GM21825 (cell line): Measurements from ENCODE around the gene ADRM1.

Experiments used
- ATAC-seq: cut with Tn5 transposase; IDR thresholded peaks from one replicate; pipeline ENCODE4 v1.9.1; 2021; ENCODE audit warnings: mild to moderate bottlenecking, moderate library complexity; ENCODE audit not compliant: unreplicated experiment

Gene ADRM1

GRCh38 chr20:62309947-62310756 lies 7.4 kb downstream of the ADRM1 start:
- ATAC-seq: no peak

DNA sequence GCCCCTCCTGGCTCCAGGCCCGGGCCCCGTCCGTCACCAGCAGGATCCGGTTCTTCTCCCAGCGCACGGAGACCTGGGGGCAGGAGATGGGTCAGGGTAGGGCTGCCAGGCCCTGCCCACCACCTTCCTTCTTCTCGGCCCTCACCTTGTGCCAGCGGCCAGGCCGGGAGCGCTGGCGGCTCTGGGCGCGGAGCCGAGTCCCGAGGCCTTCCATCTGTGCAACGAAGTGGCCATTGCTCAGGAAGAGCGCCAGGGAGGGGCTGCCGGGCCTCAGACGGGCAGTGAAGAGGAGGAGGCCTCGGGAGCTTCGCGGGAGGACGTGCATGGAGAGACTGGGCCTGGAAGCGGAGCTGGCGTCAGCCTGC lies 7.9 kb downstream of the ADRM1 start:
- no peak for ATAC-seq

DNA sequence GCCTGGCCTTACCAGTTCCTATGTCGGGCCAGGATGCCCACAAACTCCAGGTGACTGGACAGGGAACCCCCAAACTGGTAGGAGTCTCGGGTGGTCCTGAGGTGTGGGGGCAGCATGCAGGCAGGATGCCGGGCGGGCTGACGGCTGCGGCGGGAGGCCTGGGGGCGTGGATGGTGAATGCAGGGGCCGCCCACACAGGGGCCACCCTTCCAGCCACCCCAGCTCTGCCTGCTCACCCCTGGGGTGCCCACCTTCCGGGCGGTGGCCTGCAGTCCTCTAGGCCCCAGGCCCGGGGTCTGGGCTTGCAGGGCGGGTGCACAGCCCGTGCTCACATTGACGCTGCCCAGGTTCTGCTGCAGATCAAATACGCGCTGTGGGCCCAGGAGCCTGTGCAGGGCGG lies 8.4 kb downstream of the ADRM1 start:
- ATAC-seq: no peak

GRCh38 chr20:62311832-62312661 lies 9.2 kb downstream of the ADRM1 start:
- no peak for ATAC-seq

DNA sequence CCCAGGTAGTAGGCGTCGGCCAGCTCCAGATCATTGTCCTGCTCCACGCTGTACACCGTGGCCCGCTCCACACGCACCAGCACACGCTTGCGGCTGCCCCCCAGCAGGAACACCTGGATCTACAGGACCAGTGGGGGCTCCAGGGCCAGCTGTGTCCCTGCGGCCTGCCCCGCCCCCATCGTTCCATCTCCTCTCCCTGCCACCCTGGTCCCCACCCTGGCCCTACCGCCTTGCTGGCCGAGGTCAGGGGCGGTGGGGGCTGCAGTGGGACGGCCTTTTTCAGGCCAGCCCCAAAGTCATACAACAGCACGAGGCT lies 9.8 kb downstream of the ADRM1 start:
- ATAC-seq: no peak

GRCh38 chr20:62313021-62313420 lies 10.2 kb downstream of the ADRM1 start:
- no peak for ATAC-seq

- no peak for ATAC-seq
Observed at GRCh38 chr20:62313460-62314338, 10.9 kb downstream of the ADRM1 start.

GRCh38 chr20:62314339-62314638 lies 11.5 kb downstream of the ADRM1 start:
- no peak for ATAC-seq

DNA sequence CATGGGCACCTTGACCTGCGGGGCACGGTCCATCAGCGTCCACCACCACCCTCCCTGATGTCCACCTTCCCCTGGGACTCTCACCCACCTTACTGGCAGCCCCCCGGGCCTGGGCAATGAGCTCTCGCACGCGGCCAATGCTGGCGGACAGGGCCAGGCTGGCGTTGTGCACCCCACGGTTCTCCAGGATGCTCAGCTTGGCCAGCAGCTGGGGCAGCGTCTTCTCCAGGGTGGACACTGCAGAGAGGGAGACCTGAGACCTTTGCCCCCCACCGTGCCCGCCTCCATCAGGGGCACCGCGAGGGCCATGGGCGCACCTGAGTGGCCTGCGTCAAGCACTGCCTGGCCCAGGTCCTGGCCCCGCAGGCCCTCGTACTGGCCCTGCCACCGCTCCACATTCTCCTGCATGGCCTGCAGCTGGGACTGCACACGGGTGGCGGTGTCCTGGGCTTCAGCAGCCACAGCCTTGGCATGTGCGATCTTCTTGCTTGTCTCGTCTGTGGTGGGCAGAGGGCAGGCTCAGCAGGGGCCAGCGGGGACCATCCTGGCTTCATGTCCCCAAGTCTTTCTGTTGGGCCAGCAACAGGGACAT lies 12.0 kb downstream of the ADRM1 start:
- no peak for ATAC-seq

DNA sequence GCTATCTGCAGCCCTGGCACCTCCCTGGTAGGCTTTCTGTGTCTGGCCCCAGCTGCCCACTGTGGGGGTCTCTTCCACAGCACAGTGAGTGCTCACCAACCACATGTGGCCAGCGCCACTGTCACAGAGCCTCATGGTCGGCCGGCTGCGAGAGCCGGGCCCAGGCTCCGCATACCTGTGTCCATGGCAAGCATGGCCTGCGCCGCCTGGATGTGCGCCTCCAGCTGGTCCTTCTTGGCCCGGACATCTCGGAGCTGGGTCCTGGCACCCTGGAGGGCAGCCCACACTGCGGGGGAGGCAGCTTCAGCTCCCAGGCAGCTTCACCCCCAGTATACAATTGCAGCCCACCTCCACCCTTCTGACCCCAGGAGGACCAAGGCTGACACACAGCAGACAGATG lies 13.0 kb downstream of the ADRM1 start:
- no peak for ATAC-seq

DNA sequence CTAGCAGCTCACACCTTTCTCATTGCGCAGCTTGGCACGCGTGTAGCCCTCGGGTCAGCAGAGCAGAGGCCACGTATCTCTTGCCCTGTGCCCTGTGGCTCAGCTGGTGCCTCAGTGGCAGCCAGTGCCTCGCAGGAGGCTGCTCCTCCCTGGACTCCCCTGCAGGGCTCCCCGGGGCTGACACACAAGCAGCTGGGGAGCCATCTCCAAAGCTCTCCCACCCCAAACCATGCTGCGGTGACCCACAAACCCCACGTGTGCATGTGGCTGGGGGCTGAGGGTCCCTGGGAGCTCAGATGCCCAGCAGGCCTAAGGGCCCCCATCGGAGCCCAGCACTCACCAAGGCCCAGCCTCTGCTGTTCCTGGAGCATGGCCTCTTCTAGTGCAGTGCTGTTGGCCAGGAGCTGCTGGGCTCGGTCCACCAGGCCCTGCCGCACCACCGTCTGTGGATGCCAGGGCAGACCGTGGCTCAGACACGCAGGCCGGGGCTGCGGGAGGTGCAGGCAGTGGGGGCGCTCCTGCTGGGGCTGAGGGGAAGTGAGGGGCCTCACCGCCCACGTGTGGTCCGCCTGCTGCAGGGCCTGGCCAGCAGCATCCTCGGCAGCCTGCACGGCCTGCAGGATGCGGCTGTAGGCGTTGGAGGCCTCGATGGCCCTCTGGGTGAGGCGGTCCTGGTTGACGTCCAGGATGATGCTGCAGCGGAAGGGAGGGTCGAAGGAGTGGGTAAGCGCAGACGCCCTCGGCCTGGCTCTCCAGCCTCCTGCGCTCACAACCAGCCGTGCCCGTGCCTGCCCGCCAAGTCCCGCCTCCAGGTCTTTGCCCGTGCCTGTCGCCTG lies 13.8 kb downstream of the ADRM1 start:
- ATAC-seq: no peak

DNA sequence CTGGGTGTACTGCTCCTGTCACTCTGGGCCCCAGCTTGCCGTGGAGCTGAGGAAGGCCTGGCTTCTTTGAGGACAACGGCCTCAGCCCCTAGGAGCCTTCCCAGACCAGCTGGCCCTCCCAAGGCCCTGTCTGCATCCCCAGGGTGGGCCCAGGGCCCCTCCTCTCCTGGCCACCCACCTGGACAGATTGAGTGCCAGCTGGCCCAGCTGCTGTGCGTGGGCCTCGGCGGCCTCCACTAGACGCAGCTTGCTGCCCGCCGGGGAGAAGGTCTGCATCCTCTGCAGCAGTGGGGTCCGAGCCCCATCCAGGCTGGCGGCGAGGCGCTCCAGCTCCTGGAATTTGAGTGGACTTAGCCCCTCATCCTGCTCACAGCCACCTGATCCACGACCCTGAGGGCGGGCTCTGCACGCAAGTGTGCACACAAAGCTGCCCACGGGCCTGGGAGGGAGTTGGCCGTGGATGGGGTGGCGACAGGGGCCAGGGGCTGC lies 14.4 kb downstream of the ADRM1 start:
- no peak for ATAC-seq

GRCh38 chr20:62318400-62319345 lies 15.9 kb downstream of the ADRM1 start:
- ATAC-seq: no peak

GRCh38 chr20:62319346-62319909 lies 16.6 kb downstream of the ADRM1 start:
- ATAC-seq: no peak

- no peak for ATAC-seq
Observed at GRCh38 chr20:62320581-62321354, 18.0 kb downstream of the ADRM1 start.

DNA sequence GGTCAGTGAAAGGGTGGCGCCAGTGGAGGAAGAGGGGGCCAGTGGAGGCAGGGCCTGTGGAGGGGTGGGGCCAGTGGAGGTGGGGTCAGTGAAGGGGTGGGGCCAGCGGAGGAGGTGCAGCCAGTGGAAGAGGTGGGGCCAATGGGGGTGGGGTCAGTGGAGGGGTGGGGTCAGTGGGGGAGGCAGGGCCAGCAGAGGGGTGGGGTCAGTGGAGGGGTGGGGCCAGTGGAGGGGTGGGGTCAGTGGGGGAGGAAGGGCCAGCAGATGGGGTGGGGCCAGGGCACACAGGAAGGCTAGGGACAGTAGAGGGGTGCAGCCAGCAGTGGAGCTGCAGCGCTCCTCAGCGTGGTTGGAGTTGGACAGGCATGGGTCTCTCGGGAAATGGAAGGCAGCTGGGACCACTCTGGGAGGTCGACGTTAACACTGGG lies 18.7 kb downstream of the ADRM1 start:
- ATAC-seq: no peak

DNA sequence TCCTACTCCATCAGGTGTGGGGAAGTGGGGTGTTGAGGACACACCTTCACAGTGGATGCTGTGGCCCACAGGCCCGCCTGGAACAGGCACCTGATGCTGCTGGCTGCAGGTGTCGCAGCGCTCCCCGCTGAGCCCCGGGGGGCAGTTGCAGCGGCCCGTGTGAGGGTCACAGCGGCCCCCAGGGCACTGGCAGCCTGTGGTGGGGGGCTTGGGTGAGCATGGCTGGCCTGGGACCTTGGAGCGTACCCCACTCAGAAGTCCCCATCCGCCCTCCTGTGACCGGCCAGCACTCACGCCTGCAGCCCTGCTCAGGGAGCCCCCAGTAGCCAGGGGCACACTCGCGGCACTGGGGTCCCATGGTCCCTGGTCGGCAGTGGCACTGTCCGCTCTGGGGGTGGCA lies 19.2 kb downstream of the ADRM1 start:
- no peak for ATAC-seq

DNA sequence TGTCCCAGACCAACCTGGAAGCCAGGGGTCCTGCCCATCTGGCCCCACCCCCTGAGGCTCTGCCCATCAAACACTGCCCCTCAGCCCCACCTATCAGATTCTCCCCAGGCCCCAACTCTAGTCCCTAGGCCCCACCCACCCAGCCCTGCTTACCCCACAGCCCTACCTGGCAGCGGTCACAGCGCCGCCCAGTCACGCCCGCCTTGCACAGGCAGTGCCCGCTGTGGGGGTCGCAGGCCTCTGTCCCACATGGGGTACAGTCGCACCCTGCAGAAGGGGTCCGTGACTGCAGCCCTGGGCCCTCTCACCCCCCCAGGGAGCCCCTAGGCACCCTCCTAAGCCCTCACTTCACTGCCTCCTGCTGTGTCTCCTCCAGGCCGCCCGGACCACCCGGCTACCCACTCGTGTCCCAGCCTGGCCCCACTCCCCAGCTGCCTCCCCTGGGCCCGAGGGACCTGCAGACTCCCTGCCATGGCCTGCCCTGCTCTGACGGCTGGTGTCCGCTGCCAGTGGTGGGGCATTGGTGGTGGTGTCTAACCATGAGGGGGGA lies 19.8 kb downstream of the ADRM1 start:
- no peak for ATAC-seq
